ENCODE data around the gene CD164L2. TPM values are rescaled to one million over a fixed set of nuclear protein-coding genes. Genes with fewer than 3 reads are reported as not detected.
"Not testable (repeated sequence)": the region's sequence is repeated elsewhere in the genome, so short reads cannot be mapped to it uniquely, and the experiment has no call there.

CD164L2 gene
- total RNA-seq, 2 experiments from 2014 or later, result not detected

DNA sequence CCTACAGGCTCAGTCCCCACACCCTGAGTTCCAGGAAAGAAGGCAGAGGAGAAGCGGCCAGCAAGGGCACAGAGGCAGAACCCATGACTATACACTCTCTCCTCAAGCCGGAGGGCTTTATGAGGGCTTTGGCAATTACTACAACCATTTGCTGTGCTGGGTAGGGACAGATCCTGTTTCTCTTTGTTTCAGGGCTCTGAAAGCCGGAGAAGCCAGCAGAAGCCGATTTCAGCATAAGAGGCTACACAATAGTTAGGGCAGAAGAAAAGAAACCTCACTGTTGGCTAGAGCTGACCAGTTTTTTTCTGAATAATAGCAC is 23.2 kb upstream of the CD164L2 start:
- POLR2A ChIA-PET, result no interaction called here
- Mint-ChIP-seq H3K27ac (peak overlapping the region; percentile 24), H3K4me1 (ENCODE audit: low read depth) (peaks cover 28% of the 10 kb centered on the region), H3K4me3 (no peak overlapping the region), H3K9me3 (no peaks in the 10 kb centered on the region), H3K36me3 (ENCODE audit: low read depth) (peaks cover 54% of the 10 kb centered on the region), H3K27me3 (no peaks in the 10 kb centered on the region)
- CTCF ChIA-PET, result no interaction called here
- ATAC-seq (ENCODE audit: poor library complexity), result no peak
- H3K27me3 ChIP-seq (ENCODE audit: control insufficient read depth in 1 of 2, insufficient read depth in 2 of 2, low read length in 2 of 2), result no peaks in the 10 kb centered on the region
- no peak for DNase-seq
- H3K4me1 ChIP-seq (ENCODE audit: insufficient read depth, low read length), result peaks cover 16% of the 10 kb centered on the region
- TF ChIP-seq, protein P1, sequence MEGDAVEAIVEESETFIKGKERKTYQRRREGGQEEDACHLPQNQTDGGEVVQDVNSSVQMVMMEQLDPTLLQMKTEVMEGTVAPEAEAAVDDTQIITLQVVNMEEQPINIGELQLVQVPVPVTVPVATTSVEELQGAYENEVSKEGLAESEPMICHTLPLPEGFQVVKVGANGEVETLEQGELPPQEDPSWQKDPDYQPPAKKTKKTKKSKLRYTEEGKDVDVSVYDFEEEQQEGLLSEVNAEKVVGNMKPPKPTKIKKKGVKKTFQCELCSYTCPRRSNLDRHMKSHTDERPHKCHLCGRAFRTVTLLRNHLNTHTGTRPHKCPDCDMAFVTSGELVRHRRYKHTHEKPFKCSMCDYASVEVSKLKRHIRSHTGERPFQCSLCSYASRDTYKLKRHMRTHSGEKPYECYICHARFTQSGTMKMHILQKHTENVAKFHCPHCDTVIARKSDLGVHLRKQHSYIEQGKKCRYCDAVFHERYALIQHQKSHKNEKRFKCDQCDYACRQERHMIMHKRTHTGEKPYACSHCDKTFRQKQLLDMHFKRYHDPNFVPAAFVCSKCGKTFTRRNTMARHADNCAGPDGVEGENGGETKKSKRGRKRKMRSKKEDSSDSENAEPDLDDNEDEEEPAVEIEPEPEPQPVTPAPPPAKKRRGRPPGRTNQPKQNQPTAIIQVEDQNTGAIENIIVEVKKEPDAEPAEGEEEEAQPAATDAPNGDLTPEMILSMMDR (IDR thresholded peaks at IDR 0.05), result no peak
- H3K36me3 ChIP-seq (ENCODE audit: insufficient read depth, low read length), result peaks cover 58% of the 10 kb centered on the region
- no peak overlapping the region for H3K4me3 ChIP-seq (ENCODE audit: low read length)
- no peaks in the 10 kb centered on the region for H3K9me3 ChIP-seq (ENCODE audit: control insufficient read depth in 1 of 2, insufficient read depth in 1 of 2, low read length in 2 of 2)
- H3K27ac ChIP-seq (ENCODE audit: low read depth in 1 of 2, low read length in 2 of 2), result no peak overlapping the region
- intact Hi-C loops (cut with DNase I, micrococcal nuclease), result no loop called here

DNA sequence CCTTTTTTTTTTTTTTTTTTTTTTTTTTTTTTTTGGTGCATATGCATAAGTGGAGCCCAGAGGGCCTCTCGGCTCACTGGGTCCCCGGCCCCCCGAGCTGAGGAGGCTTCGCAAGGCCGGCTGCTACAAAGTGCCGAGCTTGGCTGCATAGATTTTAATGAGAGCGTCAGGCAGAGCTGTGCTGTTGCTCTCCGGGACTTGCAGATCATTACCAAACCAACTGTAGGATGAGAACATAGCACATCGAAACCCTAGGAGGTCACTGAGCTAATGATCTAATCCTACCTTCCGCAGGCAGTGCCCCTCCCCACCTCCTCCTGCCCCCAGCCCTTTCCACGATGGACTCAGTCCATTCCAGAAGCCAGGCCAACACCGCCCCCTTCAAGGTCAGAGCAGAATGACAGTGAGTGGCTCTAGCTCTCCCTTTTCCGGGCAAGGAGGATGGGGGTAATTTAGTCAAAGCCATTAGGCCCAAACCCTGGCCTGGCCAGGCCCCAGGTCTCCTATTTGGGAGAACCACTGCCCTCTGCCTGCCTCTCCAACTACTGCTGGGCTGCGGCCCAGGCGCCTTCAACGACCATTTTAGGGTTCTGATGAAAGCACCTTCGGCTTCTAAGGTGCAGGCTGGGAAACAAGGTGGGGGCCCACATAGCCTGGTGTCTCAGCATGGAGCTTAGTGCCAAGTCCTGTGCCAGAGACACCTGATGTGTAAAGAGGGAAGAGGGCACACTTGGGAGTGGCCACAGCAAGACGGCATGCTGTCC is 22.6 kb upstream of the CD164L2 start:
- ATAC-seq (ENCODE audit: poor library complexity), result not testable (repeated sequence)

DNA sequence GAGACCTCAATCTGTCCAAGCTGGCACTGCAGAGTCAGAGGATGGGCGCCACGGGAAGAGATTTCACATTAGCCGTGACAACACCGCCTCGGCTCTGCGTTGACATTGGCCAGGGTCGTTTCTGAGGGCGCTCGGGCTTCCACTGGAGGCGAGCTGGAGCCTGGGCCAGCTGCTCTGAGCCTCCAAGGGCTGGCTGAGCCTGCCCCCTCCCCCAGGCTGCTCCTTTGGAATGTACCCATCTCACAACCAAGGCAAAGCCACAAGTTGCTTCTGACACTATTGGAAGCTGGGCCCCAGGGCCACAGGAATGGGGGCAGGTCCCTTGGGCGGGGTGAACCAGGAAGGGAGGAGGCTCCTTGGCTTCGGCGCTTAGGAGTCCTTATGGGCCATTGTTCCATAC is 21.9 kb upstream of the CD164L2 start:
- H3K27me3 Mint-ChIP-seq, result no peaks in the 10 kb centered on the region
- H3K27me3 ChIP-seq (ENCODE audit: control insufficient read depth in 1 of 2, insufficient read depth in 2 of 2, low read length in 2 of 2), result no peaks in the 10 kb centered on the region
- POLR2A ChIA-PET, result no interaction called here
- H3K36me3 Mint-ChIP-seq (ENCODE audit: low read depth), result peaks cover 41% of the 10 kb centered on the region
- H3K27ac Mint-ChIP-seq, result peak overlapping the region; percentile 85
- H3K36me3 ChIP-seq (ENCODE audit: insufficient read depth, low read length), result peaks cover 46% of the 10 kb centered on the region
- no peak for ATAC-seq (ENCODE audit: poor library complexity)
- peaks cover 37% of the 10 kb centered on the region for H3K4me1 Mint-ChIP-seq (ENCODE audit: low read depth)
- H3K9me3 ChIP-seq (ENCODE audit: control insufficient read depth in 1 of 2, insufficient read depth in 1 of 2, low read length in 2 of 2), result no peaks in the 10 kb centered on the region
- TF ChIP-seq, protein P1 (IDR thresholded peaks at IDR 0.05), result no peak
- CTCF ChIA-PET, result interaction anchor here (1.0 to 1.1 kb wide), 2 partner anchors 59 to 109 kb away, joined by 3 read pairs; no protein-coding TSS in a partner anchor
- H3K4me3 ChIP-seq (ENCODE audit: low read length), result no peak overlapping the region
- H3K4me1 ChIP-seq (ENCODE audit: insufficient read depth, low read length), result peaks cover 16% of the 10 kb centered on the region
- no peaks in the 10 kb centered on the region for H3K9me3 Mint-ChIP-seq
- H3K27ac ChIP-seq (ENCODE audit: low read depth in 1 of 2, low read length in 2 of 2), result no peak overlapping the region
- DNase-seq, result no peak
- intact Hi-C loops (cut with DNase I, micrococcal nuclease), result no loop called here
- H3K4me3 Mint-ChIP-seq, result no peak overlapping the region

More for the DNA sequence above, 22.6 kb upstream of the CD164L2 start:
- DNase-seq; H3K4me3 Mint-ChIP-seq; H3K27me3 ChIP-seq (ENCODE audit: control insufficient read depth in 1 of 2, insufficient read depth in 2 of 2, low read length in 2 of 2); POLR2A ChIA-PET; H3K9me3 Mint-ChIP-seq; H3K9me3 ChIP-seq (ENCODE audit: control insufficient read depth in 1 of 2, insufficient read depth in 1 of 2, low read length in 2 of 2); H3K27me3 Mint-ChIP-seq; H3K4me3 ChIP-seq (ENCODE audit: low read length); H3K27ac ChIP-seq (ENCODE audit: low read depth in 1 of 2, low read length in 2 of 2); intact Hi-C loops (cut with DNase I, micrococcal nuclease): not testable (repeated sequence)
- CTCF ChIA-PET, result interaction anchor here (1.0 to 1.1 kb wide), 2 partner anchors 59 to 109 kb away, joined by 3 read pairs; no protein-coding TSS in a partner anchor
- Histone ChIP-seq H3K36me3 (ENCODE audit: insufficient read depth, low read length) (peaks cover 53% of the 10 kb centered on the region), H3K4me1 (ENCODE audit: insufficient read depth, low read length) (peaks cover 16% of the 10 kb centered on the region)
- H3K36me3 Mint-ChIP-seq (ENCODE audit: low read depth), result peaks cover 48% of the 10 kb centered on the region
- peaks cover 31% of the 10 kb centered on the region for H3K4me1 Mint-ChIP-seq (ENCODE audit: low read depth)
- peak overlapping the region; percentile 24 for H3K27ac Mint-ChIP-seq
